Measurements from ENCODE around the gene LARGE1. TPM values are rescaled to one million over a fixed set of nuclear protein-coding genes. Genes with fewer than 3 reads are reported as not detected.

The LARGE1 gene
- total and polyA plus RNA-seq, 2 of the 8 experiments (the other 6 are each of a cell fraction or from before 2014, with no cell fraction given) = 43.7 to 83.0 TPM

GRCh38 chr22:33385611-33386010, 534.7 kb downstream of the LARGE1 start:
- POLR2A ChIA-PET (ENCODE audit: partially characterized antibody) = no interaction called here
- H3K79me2 ChIP-seq (ENCODE audit: control insufficient read depth in 1 of 2, insufficient read depth in 2 of 2, low read length in 2 of 2) = no peaks in the 10 kb centered on the region
- no peak overlapping the region for H3K9ac ChIP-seq (replicated peaks in 1 of 4; ENCODE audit: extremely low read depth in 1 of 4, low read depth in 3 of 4, low read length in 3 of 4)
- FAIRE-seq (no peak), DNase-seq (ENCODE audit: low read depth in 1 of 2, low spot score in 2 of 2) (no peak)
- no peak overlapping the region for H4K5ac ChIP-seq (ENCODE audit: insufficient read length, low read depth, low read length)
- CTCF ChIA-PET (ENCODE audit: partially characterized antibody) = interaction anchor here (0.9 to 1.3 kb wide), 3 partner anchors 9 to 84 kb away, joined by 3 to 6 read pairs (median 4); no protein-coding TSS in a partner anchor
- no peak overlapping the region for H3K14ac ChIP-seq (ENCODE audit: insufficient read length)
- H2AFZ ChIP-seq (ENCODE audit: low read length) = no peak overlapping the region
- peaks cover 0 to 1% (median 0%) of the 10 kb centered on the region in 4 experiments; a peak in 1 of 7 replicates for H3K27me3 ChIP-seq (replicated peaks in 1 of 4; ENCODE audit: control insufficient read depth in 3 of 4, extremely low read depth in 1 of 4, insufficient read depth in 3 of 4, low read length in 3 of 4)
- no peak overlapping the region for H3K23ac ChIP-seq (ENCODE audit: insufficient read length)
- no peak overlapping the region for H2BK120ac ChIP-seq (replicated peaks; ENCODE audit: low read depth, low read length)
- H3K23me2 ChIP-seq (ENCODE audit: low read depth, low read length) = no peaks in the 10 kb centered on the region
- H2BK20ac ChIP-seq (ENCODE audit: low read length) = no peak overlapping the region
- TF ChIP-seq SIN3A (conservative IDR thresholded peaks at IDR 0.05 in 1 of 2, IDR thresholded peaks at IDR 0.05 in 1 of 2; ENCODE audit: low read depth in 1 of 2, low read length in 2 of 2) (no peak), MAX (IDR thresholded peaks at IDR 0.05) (no peak)
- 89% methylated on average over 2 of the region's 2 CpGs; no CpG with 5 or more reads in 1 of the 2 experiments for WGBS, 2 experiments (ENCODE audit: extremely low coverage in 1 of 2, insufficient coverage in 1 of 2, insufficient read length in 1 of 2, insufficient replicate concordance in 2 of 2, low coverage in 1 of 2, low lambda C conversion rate in 2 of 2, missing lambda C conversion rate in 1 of 2)
- no peak overlapping the region for H2BK15ac ChIP-seq (ENCODE audit: low read length)
- H2AK5ac ChIP-seq (ENCODE audit: low read depth, low read length) = no peak overlapping the region
- H3K4ac ChIP-seq (replicated peaks; ENCODE audit: insufficient read length, low read depth, low read length) = no peak overlapping the region
- H4K91ac ChIP-seq (replicated peaks; ENCODE audit: insufficient read length, low read length) = no peak overlapping the region
- no peak overlapping the region for H3K4me3 ChIP-seq (ENCODE audit: extremely low read depth in 1 of 4, insufficient read depth in 2 of 4, low read depth in 3 of 4, low read length in 4 of 4)
- no peaks in the 10 kb centered on the region for H3K4me1 ChIP-seq (replicated peaks in 1 of 4; ENCODE audit: control insufficient read depth in 3 of 4, insufficient read depth in 4 of 4, low read length in 3 of 4)
- no peak overlapping the region for H4K8ac ChIP-seq (ENCODE audit: extremely low read depth, insufficient read depth, low read length)
- no peaks in the 10 kb centered on the region for H3K9me3 ChIP-seq (ENCODE audit: insufficient read depth in 2 of 2, low read depth in 1 of 2, low read length in 1 of 2)
- H3K79me1 ChIP-seq (ENCODE audit: low read depth, low read length) = no peaks in the 10 kb centered on the region
- no peak overlapping the region for H3K4me2 ChIP-seq (ENCODE audit: insufficient read depth in 1 of 2, low read depth in 2 of 2, low read length in 2 of 2)
- H4K20me1 ChIP-seq (replicated peaks in 1 of 2; ENCODE audit: control insufficient read depth in 1 of 2, insufficient read depth in 2 of 2, low read length in 2 of 2) = no peaks in the 10 kb centered on the region
- H3K18ac ChIP-seq (ENCODE audit: extremely low read depth, low read length) = no peak overlapping the region
- no peak overlapping the region for H3K27ac ChIP-seq (ENCODE audit: low read depth, low read length)
- H2BK12ac ChIP-seq (ENCODE audit: low read depth, low read length) = no peak overlapping the region
- peaks cover 2 to 24% (median 5%) of the 10 kb centered on the region in 4 experiments; a peak in 6 of 8 replicates for H3K36me3 ChIP-seq (ENCODE audit: control insufficient read depth in 2 of 4, insufficient read depth in 4 of 4, low read length in 3 of 4)
- no peak overlapping the region for H3K56ac ChIP-seq (replicated peaks; ENCODE audit: insufficient read length, low read depth, low read length)
- H2BK5ac ChIP-seq (ENCODE audit: low read depth, low read length) = no peak overlapping the region
